Smooth muscle cell (in vitro differentiated cells): ENCODE results near the gene CLP1. TPM values are rescaled to one million over a fixed set of nuclear protein-coding genes. Genes with fewer than 3 reads are reported as not detected.

Source experiments
- DNase-seq: peaks from one replicate; lab custom pipeline; 2025; ENCODE audit not compliant: unreplicated experiment; lab: John Stamatoyannopoulos, UW
- H2AFZ ChIP-seq: fragments of 200-600 bp; sonication (generic); 2 replicates; pipeline ENCODE4 v1.6.0; 2016; ENCODE audit warnings: antibody characterized with exemption, low read depth, mild to moderate bottlenecking
- H3F3A ChIP-seq: fragments of 200-600 bp; sonication (generic); 2 replicates; pipeline ENCODE4 v1.6.0; 2017; ENCODE audit warnings: antibody characterized with exemption, low read depth
- H3K27ac ChIP-seq: fragments of 200-600 bp; sonication (generic); 2 replicates; pipeline ENCODE4 v1.5.1; 2016; ENCODE audit warnings: low read depth, mild to moderate bottlenecking
- H3K27me3 ChIP-seq: fragments of 200-600 bp; sonication (generic); 2 replicates; pipeline ENCODE4 v1.6.1; 2016; ENCODE audit warnings: low read depth, mild to moderate bottlenecking
- H3K36me3 ChIP-seq: fragments of 200-600 bp; sonication (generic); 2 replicates; pipeline ENCODE4 v1.5.1; 2016; ENCODE audit warnings: low read depth
- H3K4me1 ChIP-seq: fragments of 200-600 bp; sonication (generic); 2 replicates; pipeline ENCODE4 v1.5.1; 2016; ENCODE audit warnings: low read depth
- H3K4me2 ChIP-seq: fragments of 200-600 bp; sonication (generic); 2 replicates; pipeline ENCODE4 v1.6.0; 2016; ENCODE audit warnings: mild to moderate bottlenecking
- H3K4me3 ChIP-seq: fragments of 200-600 bp; sonication (generic); 2 replicates; pipeline ENCODE4 v1.5.1; 2016; ENCODE audit warnings: mild to moderate bottlenecking
- H3K79me2 ChIP-seq: fragments of 200-600 bp; sonication (generic); 2 replicates; pipeline ENCODE4 v1.6.0; 2016; ENCODE audit warnings: low read depth, mild to moderate bottlenecking
- H3K9ac ChIP-seq: fragments of 200-600 bp; sonication (generic); 2 replicates; pipeline ENCODE4 v1.6.0; 2016; ENCODE audit warnings: low read depth
- H3K9me3 ChIP-seq: fragments of 200-600 bp; sonication (generic); replicated peaks from 2 replicates; pipeline ENCODE4 v1.5.1; 2016; ENCODE audit warnings: low read depth
- H4K20me1 ChIP-seq: fragments of 200-600 bp; sonication (generic); 2 replicates; pipeline ENCODE4 v1.6.0; 2016; ENCODE audit warnings: low read depth
- WGBS: methylation state at CpG from one replicate; pipeline ENCODE4 v1.1.7; 2016; ENCODE audit warnings: low lambda C conversion rate; 5-methylcytosine and 5-hydroxymethylcytosine counted together
- polyA plus RNA-seq: library from polyadenylated mRNA; unstranded; fragments of >200 nt; fragmentation: Nextera tagmentation; extraction: Ambion mirVana; gene quantifications from 2 replicates; pipeline ENCODE4 v1.2.1, GENCODE V29; 2016
- total RNA-seq: library from RNA; depleted of rRNA; stranded (reverse); fragments of >200 nt; gene quantifications from 2 replicates; pipeline ENCODE4 v1.2.3, GENCODE V29; 2014
- TF ChIP-seq, protein P1 (sequence below): fragments of 200-600 bp; sonication (generic); IDR thresholded peaks from 2 replicates; pipeline ENCODE4 v1.5.1; 2017; ENCODE audit warnings: borderline replicate concordance, mild to moderate bottlenecking, antibody characterized with exemption; ENCODE audit not compliant: insufficient read depth, poor library complexity, severe bottlenecking

The CLP1 gene
- total and polyA plus RNA-seq, 2 experiments from 2014 or later: 18.0 to 18.3 TPM

GRCh38 chr11:57662893-57663292 is 5.3 kb downstream of the CLP1 start:
- Histone ChIP-seq H2AFZ (no peak overlapping the region), H3K4me2 (no peak overlapping the region), H3K27ac (no peak overlapping the region), H3F3A (no peaks in the 10 kb centered on the region), H4K20me1 (no peaks in the 10 kb centered on the region), H3K36me3 (peaks cover 12% of the 10 kb centered on the region), H3K79me2 (peaks cover 19% of the 10 kb centered on the region), H3K9ac (no peak overlapping the region), H3K4me3 (no peak overlapping the region), H3K27me3 (no peaks in the 10 kb centered on the region), H3K9me3 (no peaks in the 10 kb centered on the region), H3K4me1 (peaks cover 9% of the 10 kb centered on the region)
- no peak for DNase-seq
- 87% methylated on average over 4 of the region's 4 CpGs for WGBS
- TF ChIP-seq, protein P1, sequence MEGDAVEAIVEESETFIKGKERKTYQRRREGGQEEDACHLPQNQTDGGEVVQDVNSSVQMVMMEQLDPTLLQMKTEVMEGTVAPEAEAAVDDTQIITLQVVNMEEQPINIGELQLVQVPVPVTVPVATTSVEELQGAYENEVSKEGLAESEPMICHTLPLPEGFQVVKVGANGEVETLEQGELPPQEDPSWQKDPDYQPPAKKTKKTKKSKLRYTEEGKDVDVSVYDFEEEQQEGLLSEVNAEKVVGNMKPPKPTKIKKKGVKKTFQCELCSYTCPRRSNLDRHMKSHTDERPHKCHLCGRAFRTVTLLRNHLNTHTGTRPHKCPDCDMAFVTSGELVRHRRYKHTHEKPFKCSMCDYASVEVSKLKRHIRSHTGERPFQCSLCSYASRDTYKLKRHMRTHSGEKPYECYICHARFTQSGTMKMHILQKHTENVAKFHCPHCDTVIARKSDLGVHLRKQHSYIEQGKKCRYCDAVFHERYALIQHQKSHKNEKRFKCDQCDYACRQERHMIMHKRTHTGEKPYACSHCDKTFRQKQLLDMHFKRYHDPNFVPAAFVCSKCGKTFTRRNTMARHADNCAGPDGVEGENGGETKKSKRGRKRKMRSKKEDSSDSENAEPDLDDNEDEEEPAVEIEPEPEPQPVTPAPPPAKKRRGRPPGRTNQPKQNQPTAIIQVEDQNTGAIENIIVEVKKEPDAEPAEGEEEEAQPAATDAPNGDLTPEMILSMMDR: peak; percentile 10

DNA sequence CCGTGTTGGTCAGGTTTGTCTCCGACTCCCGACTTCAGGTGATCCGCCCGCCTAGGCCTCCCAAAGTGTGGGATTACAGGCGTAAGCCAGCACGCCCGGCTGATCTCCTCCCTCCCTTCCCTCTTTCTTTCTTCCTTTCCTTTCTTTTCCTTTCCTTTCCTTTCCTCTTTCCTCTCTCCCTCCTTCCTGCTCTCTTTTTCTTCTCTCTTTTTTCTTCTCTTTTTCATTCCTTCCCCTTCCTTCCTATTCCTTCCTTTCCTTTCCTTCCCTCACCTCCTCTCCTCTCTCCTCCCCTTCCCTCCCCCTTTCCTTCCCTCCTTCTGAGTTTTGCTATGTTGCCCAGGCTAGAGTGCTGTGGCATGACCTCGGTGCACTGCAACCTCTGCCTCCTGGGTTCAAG is 6.4 kb downstream of the CLP1 start:
- DNase-seq: no peak
- H3K9ac ChIP-seq: no peak overlapping the region
- H2AFZ ChIP-seq: no peak overlapping the region
- no peaks in the 10 kb centered on the region for H3F3A ChIP-seq
- H3K4me3 ChIP-seq: no peak overlapping the region
- TF ChIP-seq, protein P1: no peak
- H3K27ac ChIP-seq: no peak overlapping the region
- no peak overlapping the region for H3K4me2 ChIP-seq
- no peaks in the 10 kb centered on the region for H4K20me1 ChIP-seq
- H3K36me3 ChIP-seq: peaks cover 12% of the 10 kb centered on the region
- no peaks in the 10 kb centered on the region for H3K27me3 ChIP-seq
- H3K9me3 ChIP-seq: no peaks in the 10 kb centered on the region
- H3K4me1 ChIP-seq: peaks cover 5% of the 10 kb centered on the region
- 96% methylated on average over 9 of the region's 9 CpGs for WGBS
- peaks cover 13% of the 10 kb centered on the region for H3K79me2 ChIP-seq

GRCh38 chr11:57667117-57667735 is 9.7 kb downstream of the CLP1 start:
- 1% methylated on average over 24 of the region's 29 CpGs for WGBS
- Histone ChIP-seq H3K9ac (peak overlapping the region; percentile 99), H2AFZ (peak overlapping the region; percentile 80)

More at GRCh38 chr11:57667117-57667735, 9.7 kb downstream of the CLP1 start:
- H3K4me1 ChIP-seq: peaks cover 15% of the 10 kb centered on the region
- peak overlapping the region; percentile 92 for H3K4me2 ChIP-seq
- TF ChIP-seq, protein P1: no peak
- H4K20me1 ChIP-seq: peaks cover 19% of the 10 kb centered on the region
- H3K36me3 ChIP-seq: peaks cover 3% of the 10 kb centered on the region
- peak overlapping the region; percentile 79 for H3K4me3 ChIP-seq
- DNase-seq: peak; percentile 91
- H3K27ac ChIP-seq: peak overlapping the region; percentile 98
- H3K79me2 ChIP-seq: peaks cover 38% of the 10 kb centered on the region
- H3K27me3 ChIP-seq: no peaks in the 10 kb centered on the region
- H3F3A ChIP-seq: no peaks in the 10 kb centered on the region
- no peaks in the 10 kb centered on the region for H3K9me3 ChIP-seq
